ENCODE data around the gene PRRC2A.

The PRRC2A gene

DNA sequence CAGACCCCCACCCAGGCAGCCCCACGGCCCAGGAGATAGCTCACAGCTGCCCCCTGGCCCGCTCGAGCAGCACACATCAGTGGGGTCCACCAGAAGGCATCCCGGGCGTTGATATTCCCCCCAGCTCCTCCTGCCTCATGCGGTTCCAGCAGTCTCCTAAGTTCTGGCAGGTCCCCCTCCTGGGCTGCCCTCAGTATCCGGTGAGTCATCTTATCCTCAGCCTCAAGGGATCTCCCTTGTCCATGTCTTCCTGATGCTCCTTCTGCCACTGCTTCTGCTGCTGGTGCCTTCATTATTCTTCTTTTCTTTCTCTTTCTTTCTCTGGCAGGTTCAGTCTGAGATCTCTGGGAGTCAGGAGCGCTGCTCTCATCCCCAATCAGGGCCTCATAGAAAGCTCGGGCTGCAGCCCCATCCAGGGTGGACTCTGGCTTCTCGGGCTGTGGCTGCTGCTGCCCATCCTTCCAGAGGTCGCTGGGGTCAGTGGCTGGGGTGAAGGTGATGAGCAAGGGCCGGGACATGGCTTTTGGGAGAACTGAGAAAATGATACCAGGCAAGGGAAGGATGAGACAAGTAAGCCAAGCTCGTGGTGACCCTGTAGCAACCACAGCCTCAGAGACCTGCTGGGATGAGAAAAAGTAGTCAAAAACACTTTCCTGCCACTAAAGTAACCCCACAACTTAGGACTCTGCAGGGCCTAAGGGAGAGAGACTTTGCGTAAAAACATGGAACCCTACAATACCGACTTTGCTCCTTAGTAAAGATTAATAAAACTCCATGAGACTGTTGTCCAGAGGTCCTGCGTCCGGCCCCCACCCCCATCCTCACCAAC is 43.7 kb downstream of the PRRC2A start:
- in situ Hi-C loops (cut with MboI; ENCODE audit: low sequenced_read_pairs), result loop anchor here (10.0 kb wide), 1 partner anchor 301 kb away; no protein-coding TSS in a partner anchor
- peaks cover 58% of the 10 kb centered on the region for H3K36me3 ChIP-seq (replicated peaks)
- peaks cover 17% of the 10 kb centered on the region for H3K4me1 ChIP-seq
- H3K4me3 ChIP-seq, result peak overlapping the region; percentile 99
- H3K27me3 ChIP-seq (ENCODE audit: low read depth), result no peaks in the 10 kb centered on the region
- no peak for DNase-seq (ENCODE audit: low spot score in 2 of 2)
- no peaks in the 10 kb centered on the region for H3K9me3 ChIP-seq

DNA sequence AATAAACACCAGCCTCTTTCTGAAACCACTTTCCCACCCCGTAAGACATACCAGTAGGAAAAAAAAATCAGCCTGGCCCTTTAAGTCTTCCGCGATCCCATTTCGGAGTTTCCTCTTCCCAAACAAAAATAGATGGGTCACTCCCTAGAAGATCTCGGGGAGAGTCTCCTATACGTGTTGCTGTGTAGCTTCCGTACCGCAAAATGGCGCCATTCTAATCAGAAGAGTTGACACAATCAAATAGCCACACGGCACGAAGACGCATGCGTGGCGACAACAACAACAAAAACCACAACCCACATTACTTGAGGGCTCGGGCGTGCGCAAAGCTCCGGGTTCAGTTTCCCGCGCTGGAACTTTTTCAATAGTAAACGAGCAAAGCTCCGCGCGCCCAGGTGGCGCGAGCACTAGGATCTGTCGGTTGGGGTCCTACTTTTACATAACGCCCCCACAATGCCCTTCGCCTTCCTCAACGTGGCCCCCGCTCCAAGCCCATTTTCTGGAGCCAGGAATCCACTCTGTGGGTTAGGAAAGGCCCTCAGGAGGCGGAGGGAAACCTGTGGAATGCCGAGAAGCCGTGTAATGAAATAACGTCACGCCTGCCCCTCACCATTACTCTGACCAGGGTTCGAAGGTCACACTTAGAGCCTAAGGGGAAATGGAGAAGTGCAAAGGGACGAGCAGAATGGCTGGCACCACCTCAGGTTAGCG is 44.4 kb downstream of the PRRC2A start, which contains the start of gene GPANK1:
Gene GPANK1 (minus strand): TSS at position 208 of the 711 bp plus-strand sequence. CDS start 519 bp downstream, outside the sequence.
- peak; percentile 93 to 95 for DNase-seq (ENCODE audit: low spot score in 2 of 2)
- H3K27me3 ChIP-seq (ENCODE audit: low read depth), result no peaks in the 10 kb centered on the region
- H3K4me3 ChIP-seq, result peak within 1 kb of the TSS; percentile 99
- in situ Hi-C loops (cut with MboI; ENCODE audit: low sequenced_read_pairs), result loop anchor here (10.0 kb wide), 1 partner anchor 300 kb away; no protein-coding TSS in a partner anchor
- peaks cover 9% of the 10 kb centered on the region for H3K4me1 ChIP-seq
- H3K9me3 ChIP-seq, result no peaks in the 10 kb centered on the region
- peaks cover 65% of the 10 kb centered on the region for H3K36me3 ChIP-seq (replicated peaks)

DNA sequence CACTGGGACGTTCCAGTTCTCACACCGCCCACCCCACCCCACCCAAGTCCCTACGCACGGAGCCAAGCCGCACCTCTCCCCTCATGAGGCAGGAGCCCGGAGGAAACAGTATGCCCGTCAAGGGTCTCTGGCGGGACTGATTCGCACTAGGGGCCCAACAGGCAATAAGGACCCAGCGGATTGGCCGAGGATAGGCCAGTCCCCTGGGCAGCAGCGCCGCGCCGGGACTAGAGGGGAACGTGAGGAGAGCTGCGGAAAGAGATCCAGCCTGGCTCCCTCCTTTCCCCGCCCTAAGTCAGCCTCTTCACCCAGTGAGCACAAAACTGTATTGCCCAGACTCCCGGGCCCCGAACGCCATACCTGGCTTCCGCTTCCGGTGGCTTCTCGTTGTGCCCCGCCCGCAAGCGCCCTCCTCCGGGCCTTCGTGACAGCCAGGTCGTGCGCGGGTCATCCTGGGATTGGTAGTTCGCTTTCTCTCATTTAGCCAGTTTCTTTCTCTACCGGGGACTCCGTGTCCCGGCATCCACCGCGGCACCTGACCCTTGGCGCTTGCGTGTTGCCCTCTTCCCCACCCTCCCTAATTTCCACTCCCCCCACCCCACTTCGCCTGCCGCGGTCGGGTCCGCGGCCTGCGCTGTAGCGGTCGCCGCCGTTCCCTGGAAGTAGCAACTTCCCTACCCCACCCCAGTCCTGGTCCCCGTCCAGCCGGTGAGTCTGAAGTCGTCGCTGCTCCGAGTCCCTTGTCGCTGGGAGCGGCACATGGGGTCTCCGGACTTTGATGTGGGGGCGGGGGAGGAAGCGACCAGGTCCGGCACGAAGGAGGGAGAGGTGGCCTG is 45.2 kb downstream of the PRRC2A start, which contains the start of gene CSNK2B:
Gene CSNK2B (plus strand): TSS at position 580 of the 836 bp plus-strand sequence. CDS start 752 bp downstream, outside the sequence.
- Histone ChIP-seq H3K36me3 (replicated peaks) (peaks cover 72% of the 10 kb centered on the region), H3K4me3 (peak within 1 kb of the TSS; percentile 99)
- in situ Hi-C loops (cut with MboI; ENCODE audit: low sequenced_read_pairs), result loop anchor here (10.0 kb wide), 1 partner anchor 299 kb away; no protein-coding TSS in a partner anchor

DNA sequence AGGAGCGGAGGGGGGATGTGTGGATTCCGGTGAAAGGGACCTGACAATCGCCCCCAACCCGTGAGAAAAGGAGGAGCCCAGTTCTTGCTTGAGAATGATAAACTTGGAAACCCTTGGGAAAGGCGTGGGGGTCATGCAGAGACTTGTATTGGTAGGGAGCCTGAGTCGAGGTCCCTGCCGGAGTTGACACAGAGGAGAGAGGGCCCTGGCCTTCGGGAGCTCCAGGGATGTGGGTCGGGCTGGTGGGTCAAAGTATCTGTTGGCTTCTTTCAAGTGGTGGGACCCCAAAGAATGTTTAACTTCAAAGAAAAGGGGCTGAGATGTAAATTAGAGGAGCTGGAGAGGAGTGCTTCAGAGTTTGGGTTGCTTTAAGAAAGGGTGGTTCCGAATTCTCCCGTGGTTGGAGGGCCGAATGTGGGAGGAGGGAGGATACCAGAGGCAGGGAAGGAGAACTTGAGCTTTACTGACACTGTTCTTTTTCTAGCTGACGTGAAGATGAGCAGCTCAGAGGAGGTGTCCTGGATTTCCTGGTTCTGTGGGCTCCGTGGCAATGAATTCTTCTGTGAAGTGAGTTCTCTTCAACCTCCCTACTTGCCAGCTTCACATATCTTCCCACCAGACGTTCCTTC is 45.9 kb downstream of the PRRC2A start:
- H3K4me1 ChIP-seq, result peaks cover 5% of the 10 kb centered on the region; the same call in 1 of the 2 replicates
- no peak for DNase-seq (ENCODE audit: low spot score in 2 of 2)
- H3K36me3 ChIP-seq (replicated peaks), result peaks cover 76% of the 10 kb centered on the region

More for the DNA sequence above, 45.2 kb downstream of the PRRC2A start, which contains the start of gene CSNK2B:
- DNase-seq (ENCODE audit: low spot score in 2 of 2), result peak; percentile 98 to 99
- Histone ChIP-seq H3K4me1 (peaks cover 9% of the 10 kb centered on the region), H3K27me3 (ENCODE audit: low read depth) (no peaks in the 10 kb centered on the region), H3K9me3 (no peaks in the 10 kb centered on the region)

DNA sequence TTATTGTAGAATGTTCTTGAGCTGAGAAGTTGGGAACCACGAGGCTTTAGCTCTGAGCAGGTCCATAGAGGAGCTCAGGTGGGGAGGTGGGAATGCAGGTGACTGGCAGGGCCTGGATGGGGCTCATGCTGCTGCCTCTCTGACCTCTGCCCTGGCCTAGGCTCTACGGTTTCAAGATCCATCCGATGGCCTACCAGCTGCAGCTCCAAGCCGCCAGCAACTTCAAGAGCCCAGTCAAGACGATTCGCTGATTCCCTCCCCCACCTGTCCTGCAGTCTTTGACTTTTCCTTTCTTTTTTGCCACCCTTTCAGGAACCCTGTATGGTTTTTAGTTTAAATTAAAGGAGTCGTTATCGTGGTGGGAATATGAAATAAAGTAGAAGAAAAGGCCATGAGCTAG is 49.2 kb downstream of the PRRC2A start, which contains the start of gene LY6G5B:
Gene LY6G5B (plus strand): TSS at position 301 of the 400 bp plus-strand sequence. CDS start 975 bp downstream, outside the sequence.
- DNase-seq (ENCODE audit: low spot score in 2 of 2), result no peak
- Histone ChIP-seq H3K36me3 (replicated peaks) (peaks cover 72% of the 10 kb centered on the region), H3K4me1 (peaks cover 5% of the 10 kb centered on the region; the same call in 1 of the 2 replicates), H3K9me3 (no peaks in the 10 kb centered on the region), H3K27me3 (ENCODE audit: low read depth) (no peaks in the 10 kb centered on the region), H3K4me3 (no peak within 1 kb of the TSS)
- in situ Hi-C loops (cut with MboI; ENCODE audit: low sequenced_read_pairs), result loop anchor here (10.0 kb wide), 1 partner anchor 295 kb away; no protein-coding TSS in a partner anchor

More for the DNA sequence above, 45.9 kb downstream of the PRRC2A start:
- H3K27me3 ChIP-seq (ENCODE audit: low read depth), result no peaks in the 10 kb centered on the region
- in situ Hi-C loops (cut with MboI; ENCODE audit: low sequenced_read_pairs), result loop anchor here (10.0 kb wide), 1 partner anchor 298 kb away; no protein-coding TSS in a partner anchor
- peak overlapping the region; percentile 99 for H3K4me3 ChIP-seq
- no peaks in the 10 kb centered on the region for H3K9me3 ChIP-seq

DNA sequence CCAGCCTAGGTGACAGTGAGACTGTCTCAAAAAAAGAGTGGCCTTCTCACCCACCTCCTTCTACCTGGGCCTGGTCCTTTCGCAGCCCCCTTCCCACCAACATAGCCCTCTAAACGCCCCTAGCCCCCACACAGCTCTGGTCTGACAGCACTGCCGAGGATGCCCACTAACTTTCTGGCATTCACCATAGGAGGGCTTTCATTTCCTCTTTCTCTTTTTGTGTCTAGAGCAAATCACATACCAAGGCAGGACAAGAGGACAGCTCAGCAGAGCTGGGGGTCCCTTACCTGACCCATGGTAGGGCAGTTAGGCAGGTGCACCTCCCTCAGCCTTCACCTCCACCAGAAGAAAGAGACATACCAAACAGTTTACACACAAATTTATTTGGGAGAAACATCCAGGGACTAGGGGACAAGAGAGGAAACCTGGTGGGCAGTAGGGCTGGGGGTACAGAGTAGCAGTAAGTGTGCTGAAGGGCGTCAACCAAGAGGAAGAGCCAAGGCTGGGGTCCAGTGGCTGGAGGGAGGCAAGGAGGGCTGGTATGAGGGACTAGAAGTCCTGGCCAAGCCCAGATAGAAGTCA is 55.9 kb downstream of the PRRC2A start:
- in situ Hi-C loops (cut with MboI; ENCODE audit: low sequenced_read_pairs), result no loop called here
- Histone ChIP-seq H3K36me3 (replicated peaks) (peaks cover 21% of the 10 kb centered on the region), H3K9me3 (no peaks in the 10 kb centered on the region), H3K4me1 (peaks cover 9% of the 10 kb centered on the region), H3K27me3 (ENCODE audit: low read depth) (no peaks in the 10 kb centered on the region), H3K4me3 (no peak overlapping the region)
- no peak for DNase-seq (ENCODE audit: low spot score in 2 of 2)

DNA sequence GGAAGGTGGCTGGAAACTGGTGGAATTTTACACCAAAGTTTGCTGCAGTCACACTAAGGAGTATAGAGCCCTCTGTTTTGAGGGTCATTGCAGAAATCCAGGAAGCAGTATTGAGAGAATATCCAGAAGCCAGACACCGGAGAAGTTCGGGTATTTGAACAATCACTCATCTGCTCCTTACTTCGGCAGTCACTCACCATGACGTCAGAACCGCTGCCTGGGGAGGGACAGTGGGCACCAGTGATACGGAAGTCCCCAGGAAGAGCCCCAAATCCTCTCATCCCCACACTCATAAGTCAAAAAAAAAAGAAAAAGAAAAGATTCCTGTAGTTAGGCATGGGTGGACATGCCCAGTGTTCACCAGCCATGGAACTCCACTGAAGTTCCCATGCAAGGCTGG is 56.4 kb downstream of the PRRC2A start:
- no peaks in the 10 kb centered on the region for H3K9me3 ChIP-seq
- in situ Hi-C loops (cut with MboI; ENCODE audit: low sequenced_read_pairs), result no loop called here

DNA sequence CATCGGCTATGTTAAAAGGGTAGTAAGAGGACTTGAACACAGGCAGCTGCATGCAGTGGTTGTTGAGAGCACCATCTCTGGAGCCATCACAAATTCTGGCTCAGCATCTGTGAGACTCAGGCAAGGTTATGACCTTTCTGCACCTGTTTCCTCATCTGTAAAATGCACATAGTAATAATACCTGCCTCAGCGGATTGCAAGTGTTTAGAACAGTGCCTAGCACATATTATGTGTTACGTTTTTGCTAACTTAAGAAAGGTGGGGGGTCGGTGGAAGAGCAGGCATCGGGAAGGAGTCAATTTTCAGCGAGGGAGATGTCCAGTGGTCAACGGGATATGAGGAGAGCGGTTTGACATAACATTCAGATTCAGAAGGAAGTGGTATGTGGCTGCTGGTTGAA is 57.4 kb downstream of the PRRC2A start:
- H3K9me3 ChIP-seq, result no peaks in the 10 kb centered on the region
- H3K27me3 ChIP-seq (ENCODE audit: low read depth), result no peaks in the 10 kb centered on the region
- DNase-seq (ENCODE audit: low spot score in 2 of 2), result no peak
- H3K4me1 ChIP-seq, result peaks cover 12% of the 10 kb centered on the region
- in situ Hi-C loops (cut with MboI; ENCODE audit: low sequenced_read_pairs), result no loop called here
- H3K36me3 ChIP-seq (replicated peaks), result peaks cover 6% of the 10 kb centered on the region
- H3K4me3 ChIP-seq, result no peak overlapping the region

More for the DNA sequence above, 56.4 kb downstream of the PRRC2A start:
- Histone ChIP-seq H3K4me3 (no peak overlapping the region), H3K4me1 (peaks cover 12% of the 10 kb centered on the region), H3K27me3 (ENCODE audit: low read depth) (no peaks in the 10 kb centered on the region), H3K36me3 (replicated peaks) (peaks cover 17% of the 10 kb centered on the region)
- DNase-seq (ENCODE audit: low spot score in 2 of 2), result no peak

DNA sequence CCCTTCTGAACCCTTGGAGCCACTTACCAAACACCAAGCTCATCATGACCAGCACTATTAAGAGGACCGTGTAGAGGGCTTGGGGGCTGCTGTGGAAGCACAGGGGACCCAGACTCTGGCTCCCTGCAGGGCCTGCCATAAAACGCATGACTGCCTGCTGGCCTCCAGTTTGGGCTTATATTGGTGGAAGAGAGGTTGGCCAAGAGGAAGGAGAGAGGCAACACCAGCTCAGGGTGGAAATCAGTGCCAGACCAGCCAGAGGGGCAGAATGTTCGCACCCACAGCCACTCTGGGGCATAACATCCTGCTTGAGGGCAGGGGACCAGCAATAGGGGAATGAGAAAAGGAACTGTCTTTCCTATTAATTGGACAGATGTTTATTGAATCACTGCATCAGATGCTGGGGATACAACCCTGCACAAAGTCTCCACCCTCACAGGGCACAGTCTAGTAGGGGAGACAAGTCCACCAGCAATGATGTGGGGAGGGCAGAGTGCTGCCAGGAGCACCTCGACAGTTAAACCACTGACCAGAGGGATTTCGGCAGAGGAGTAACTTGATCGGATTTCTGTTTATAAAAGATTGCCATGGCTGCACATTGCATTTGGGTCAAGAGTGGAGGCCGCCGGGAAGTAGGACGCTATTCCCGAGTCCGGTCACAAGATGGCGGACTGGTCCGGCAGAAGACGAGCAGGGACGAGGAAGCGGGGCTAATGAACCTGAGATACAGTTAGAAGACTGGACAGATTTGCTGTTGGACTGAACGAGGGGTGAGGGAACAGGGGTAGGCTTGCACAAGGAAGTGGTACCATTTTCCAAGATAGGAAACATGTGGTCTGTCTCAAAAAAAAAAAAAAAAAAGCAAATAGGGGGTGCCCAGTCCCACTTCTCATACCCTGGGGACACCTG is 60.0 kb downstream of the PRRC2A start, which contains the start of gene LY6G5C:
Gene LY6G5C (minus strand): TSS at position 842 of the 909 bp plus-strand sequence. CDS start 694 bp downstream, at position 148.
- H3K4me3 ChIP-seq, result peak within 1 kb of the TSS; percentile 30
- in situ Hi-C loops (cut with MboI; ENCODE audit: low sequenced_read_pairs), result no loop called here
- peaks cover 12% of the 10 kb centered on the region for H3K4me1 ChIP-seq
- DNase-seq (ENCODE audit: low spot score in 2 of 2), result peak; percentile 84 to 87
- no peaks in the 10 kb centered on the region for H3K36me3 ChIP-seq (replicated peaks)
- H3K9me3 ChIP-seq, result no peaks in the 10 kb centered on the region
- no peaks in the 10 kb centered on the region for H3K27me3 ChIP-seq (ENCODE audit: low read depth)

DNA sequence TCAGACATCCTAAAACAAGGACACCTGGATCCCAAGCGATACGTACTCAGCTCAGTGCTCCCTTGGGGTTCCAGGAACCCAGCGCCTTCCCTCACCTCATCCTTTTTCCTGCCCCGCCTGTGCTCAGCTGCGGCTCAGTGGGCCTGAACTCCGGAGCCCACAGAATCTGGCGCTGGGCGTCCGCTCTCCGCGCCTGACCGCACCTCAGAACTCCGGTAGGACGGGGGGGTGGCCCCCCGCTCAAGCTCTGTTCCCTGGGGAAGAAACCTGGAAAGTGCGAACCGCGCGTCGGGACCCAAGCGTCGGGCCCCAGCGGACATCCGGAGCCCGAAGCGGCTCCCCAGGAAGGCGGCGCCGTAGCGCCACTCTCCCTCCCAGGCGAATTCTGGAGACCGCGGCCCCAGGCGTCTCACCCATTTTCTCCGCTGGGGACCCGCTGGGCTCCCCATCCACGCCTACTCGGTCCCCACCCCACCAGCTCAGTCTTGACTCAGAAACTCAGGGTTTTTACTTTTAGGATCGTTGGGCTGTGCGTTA is 60.7 kb downstream of the PRRC2A start:
- Histone ChIP-seq H3K9me3 (no peaks in the 10 kb centered on the region), H3K27me3 (ENCODE audit: low read depth) (no peaks in the 10 kb centered on the region), H3K36me3 (replicated peaks) (no peaks in the 10 kb centered on the region), H3K4me3 (peak overlapping the region; percentile 30), H3K4me1 (peaks cover 12% of the 10 kb centered on the region)
- in situ Hi-C loops (cut with MboI; ENCODE audit: low sequenced_read_pairs), result no loop called here
- DNase-seq (ENCODE audit: low spot score in 2 of 2), result peak in 1 of 2 experiments; percentile 63

DNA sequence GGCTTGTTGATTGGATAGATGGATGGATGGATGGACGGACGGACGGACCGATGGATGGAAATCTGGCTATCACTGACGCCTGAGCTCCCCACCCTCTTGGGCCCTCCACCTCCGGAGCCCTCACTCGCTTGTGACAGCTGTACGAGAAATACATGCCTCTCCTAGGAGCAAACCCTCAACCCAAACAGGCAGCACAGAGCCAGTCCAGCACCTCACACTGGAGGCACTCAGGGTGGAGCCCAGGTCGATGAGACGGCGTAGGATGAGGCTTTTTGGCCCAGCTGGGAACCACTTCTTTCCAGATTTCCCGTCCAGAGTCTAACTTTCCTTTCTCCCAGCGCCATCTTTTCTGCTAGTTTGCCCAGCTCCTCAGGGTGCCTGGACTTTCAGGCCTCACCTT is 63.1 kb downstream of the PRRC2A start:
- in situ Hi-C loops (cut with MboI; ENCODE audit: low sequenced_read_pairs), result no loop called here

More for the DNA sequence above, 63.1 kb downstream of the PRRC2A start:
- Histone ChIP-seq H3K4me1 (peaks cover 12% of the 10 kb centered on the region), H3K9me3 (no peaks in the 10 kb centered on the region), H3K27me3 (ENCODE audit: low read depth) (no peaks in the 10 kb centered on the region), H3K36me3 (replicated peaks) (peaks cover 13% of the 10 kb centered on the region), H3K4me3 (no peak overlapping the region)
- no peak for DNase-seq (ENCODE audit: low spot score in 2 of 2)

Measured in HAP-1 (cell line).